ENCODE results near the gene DBH.

DBH gene

GRCh38 chr9:133635098-133635497 is 1.1 kb upstream of the DBH start:
- H3K27ac ChIP-seq (ENCODE audit: low read length), result no peak overlapping the region
- no peak overlapping the region for H3K4me3 ChIP-seq (ENCODE audit: low read length)
- H3K9me3 ChIP-seq (ENCODE audit: insufficient read depth, low read length), result no peaks in the 10 kb centered on the region
- H3K79me2 ChIP-seq (ENCODE audit: low read length), result no peaks in the 10 kb centered on the region
- no peaks in the 10 kb centered on the region for H3K36me3 ChIP-seq (replicated peaks; ENCODE audit: low read depth, low read length)
- no peak for TF ChIP-seq EZH2phosphoT487 (IDR thresholded peaks at IDR 0.05; ENCODE audit: low read depth)
- no peak for TF ChIP-seq CTCF (IDR thresholded peaks at IDR 0.05; ENCODE audit: low read depth, low read length)
- peaks cover 11% of the 10 kb centered on the region; the same call in 1 of the 2 replicates for H3K27me3 ChIP-seq (ENCODE audit: low read depth, low read length)
- H3K9ac ChIP-seq (ENCODE audit: low read length), result no peak overlapping the region
- no peak overlapping the region for H3K4me2 ChIP-seq (ENCODE audit: low read length)
- H3K4me1 ChIP-seq (ENCODE audit: low read length), result no peaks in the 10 kb centered on the region
- no peaks in the 10 kb centered on the region for H4K20me1 ChIP-seq (ENCODE audit: insufficient read depth, low read length)
- H2AFZ ChIP-seq (ENCODE audit: low read depth, low read length), result no peak overlapping the region

GRCh38 chr9:133636902-133637301 is 739 bp downstream of the DBH start:
- no peaks in the 10 kb centered on the region for H3K9me3 ChIP-seq (ENCODE audit: insufficient read depth, low read length)
- no peak overlapping the region for H3K4me2 ChIP-seq (ENCODE audit: low read length)
- H3K9ac ChIP-seq (ENCODE audit: low read length), result no peak overlapping the region
- no peak overlapping the region for H3K27ac ChIP-seq (ENCODE audit: low read length)
- no peaks in the 10 kb centered on the region for H3K4me1 ChIP-seq (ENCODE audit: low read length)
- H2AFZ ChIP-seq (ENCODE audit: low read depth, low read length), result no peak overlapping the region
- H3K27me3 ChIP-seq (ENCODE audit: low read depth, low read length), result peaks cover 8% of the 10 kb centered on the region; the same call in 1 of the 2 replicates
- no peaks in the 10 kb centered on the region for H3K36me3 ChIP-seq (replicated peaks; ENCODE audit: low read depth, low read length)
- no peaks in the 10 kb centered on the region for H3K79me2 ChIP-seq (ENCODE audit: low read length)
- TF ChIP-seq EZH2phosphoT487 (IDR thresholded peaks at IDR 0.05; ENCODE audit: low read depth) (no peak), CTCF (IDR thresholded peaks at IDR 0.05; ENCODE audit: low read depth, low read length) (no peak)
- H3K4me3 ChIP-seq (ENCODE audit: low read length), result no peak overlapping the region
- no peaks in the 10 kb centered on the region for H4K20me1 ChIP-seq (ENCODE audit: insufficient read depth, low read length)

GRCh38 chr9:133637451-133638055 is 1.4 kb downstream of the DBH start:
- H3K27me3 ChIP-seq (ENCODE audit: low read depth, low read length), result peaks cover 8% of the 10 kb centered on the region; the same call in 1 of the 2 replicates
- no peaks in the 10 kb centered on the region for H4K20me1 ChIP-seq (ENCODE audit: insufficient read depth, low read length)
- H2AFZ ChIP-seq (ENCODE audit: low read depth, low read length), result no peak overlapping the region
- H3K9ac ChIP-seq (ENCODE audit: low read length), result no peak overlapping the region
- no peak overlapping the region for H3K4me2 ChIP-seq (ENCODE audit: low read length)
- TF ChIP-seq EZH2phosphoT487 (IDR thresholded peaks at IDR 0.05; ENCODE audit: low read depth) (no peak), CTCF (IDR thresholded peaks at IDR 0.05; ENCODE audit: low read depth, low read length) (no peak)
- H3K4me1 ChIP-seq (ENCODE audit: low read length), result no peaks in the 10 kb centered on the region
- H3K9me3 ChIP-seq (ENCODE audit: insufficient read depth, low read length), result no peaks in the 10 kb centered on the region
- no peaks in the 10 kb centered on the region for H3K79me2 ChIP-seq (ENCODE audit: low read length)
- no peak overlapping the region for H3K27ac ChIP-seq (ENCODE audit: low read length)
- no peak overlapping the region for H3K4me3 ChIP-seq (ENCODE audit: low read length)
- no peaks in the 10 kb centered on the region for H3K36me3 ChIP-seq (replicated peaks; ENCODE audit: low read depth, low read length)

GRCh38 chr9:133638076-133638475 is 1.9 kb downstream of the DBH start:
- Histone ChIP-seq H4K20me1 (ENCODE audit: insufficient read depth, low read length) (no peaks in the 10 kb centered on the region), H3K36me3 (replicated peaks; ENCODE audit: low read depth, low read length) (no peaks in the 10 kb centered on the region), H3K9me3 (ENCODE audit: insufficient read depth, low read length) (no peaks in the 10 kb centered on the region), H3K9ac (ENCODE audit: low read length) (no peak overlapping the region), H2AFZ (ENCODE audit: low read depth, low read length) (no peak overlapping the region), H3K4me3 (ENCODE audit: low read length) (no peak overlapping the region), H3K27me3 (ENCODE audit: low read depth, low read length) (peaks cover 8% of the 10 kb centered on the region; the same call in 1 of the 2 replicates), H3K4me1 (ENCODE audit: low read length) (no peaks in the 10 kb centered on the region), H3K79me2 (ENCODE audit: low read length) (no peaks in the 10 kb centered on the region), H3K4me2 (ENCODE audit: low read length) (no peak overlapping the region), H3K27ac (ENCODE audit: low read length) (no peak overlapping the region)
- TF ChIP-seq CTCF (IDR thresholded peaks at IDR 0.05; ENCODE audit: low read depth, low read length), result no peak
- no peak for TF ChIP-seq EZH2phosphoT487 (IDR thresholded peaks at IDR 0.05; ENCODE audit: low read depth)
